SK-N-SH (cell line): ENCODE results near the gene A1BG. TPM values are rescaled to one million over a fixed set of nuclear protein-coding genes. Genes with fewer than 3 reads are reported as not detected.
A peak's percentile ranks its signal among the peaks of the same experiment; 100 is the strongest.

Experiments
- CTCF ChIA-PET: fragments of 300-600, 350-600 bp; formaldehyde crosslinking; extraction: SDS; loops from one replicate; lab custom pipeline; 2021; lab: Yijun Ruan, JAX
- POLR2A ChIA-PET: fragments of 350-600 bp; sonication (Branson Sonifier 250); formaldehyde crosslinking; extraction: SDS; loops from one replicate; lab custom pipeline; 2020; ENCODE audit warnings: antibody characterized with exemption, inconsistent platforms; lab: Yijun Ruan, JAX
- DNase-seq: peaks from one replicate; pipeline ENCODE4 v3.0.0; 2012
- H2AFZ ChIP-seq: fragments of 200-600 bp; sonication (generic); 2 replicates; pipeline ENCODE4 v1.8.1; 2016; ENCODE audit warnings: antibody characterized with exemption, mild to moderate bottlenecking, low read depth
- H3F3A ChIP-seq: fragments of 200-600 bp; sonication (generic); replicated peaks from 2 replicates; pipeline ENCODE3; 2016; ENCODE audit warnings: antibody characterized with exemption, mild to moderate bottlenecking; ENCODE audit not compliant: insufficient read depth
- H3K27ac ChIP-seq, 2 experiments: fragments of 200-500 bp in 1 of 2; fragments of 200-600 bp in 1 of 2; sonication (Bioruptor generic) in 1 of 2; sonication (generic), shearing (Covaris generic) in 1 of 2; 2 replicates each; pipeline versions ENCODE4 v1.5.1 to v1.6.1; 2014 to 2016; ENCODE audit warnings: low read depth in 2 of 2, inconsistent platforms in 1 of 2, low read length in 1 of 2, mild to moderate bottlenecking in 1 of 2, mixed read lengths in 1 of 2
- H3K27me3 ChIP-seq: fragments of 200-600 bp; sonication (generic), shearing (Covaris generic); 2 replicates; pipeline ENCODE4 v1.6.1; 2016; ENCODE audit warnings: mixed run types; ENCODE audit not compliant: insufficient read depth
- H3K36me3 ChIP-seq, 2 experiments: fragments of 200-500 bp in 1 of 2; fragments of 200-600 bp in 1 of 2; sonication (Bioruptor generic) in 1 of 2; sonication (generic) in 1 of 2; replicated peaks in 1 of 2; 2 replicates each; pipeline versions ENCODE3 to v1.5.1; 2014 to 2016; ENCODE audit warnings: low read length in 1 of 2, mild to moderate bottlenecking in 1 of 2; ENCODE audit not compliant: insufficient read depth in 2 of 2, control insufficient read depth in 1 of 2
- H3K4me1 ChIP-seq, 2 experiments: fragments of 200-500 bp in 1 of 2; fragments of 200-600 bp in 1 of 2; sonication (Bioruptor generic) in 1 of 2; sonication (generic), shearing (Covaris generic) in 1 of 2; 2 replicates each; pipeline versions ENCODE4 v1.5.1 to v1.6.1; 2014 to 2016; ENCODE audit warnings: low read depth in 1 of 2, low read length in 1 of 2, mixed run types in 1 of 2; ENCODE audit not compliant: insufficient read depth in 2 of 2, control insufficient read depth in 1 of 2
- H3K4me2 ChIP-seq: fragments of 200-600 bp; sonication (generic), shearing (Covaris generic); 2 replicates; pipeline ENCODE4 v1.6.1; 2017; ENCODE audit warnings: mixed run types
- H3K4me3 ChIP-seq, 2 experiments: fragments of 200-500 bp in 1 of 2; fragments of 200-600 bp in 1 of 2; sonication (Bioruptor generic) in 1 of 2; sonication (generic), shearing (Covaris generic) in 1 of 2; 2 replicates each; pipeline versions ENCODE4 v1.5.1 to v1.8.1; 2014 to 2016; ENCODE audit warnings: low read depth in 2 of 2, inconsistent platforms in 1 of 2, low read length in 1 of 2, mild to moderate bottlenecking in 1 of 2, mixed read lengths in 1 of 2, moderate library complexity in 1 of 2
- H3K79me2 ChIP-seq: fragments of 200-600 bp; sonication (generic); 2 replicates; pipeline ENCODE4 v1.8.1; 2017; ENCODE audit warnings: mild to moderate bottlenecking; ENCODE audit not compliant: insufficient read depth
- H3K9ac ChIP-seq: fragments of 200-600 bp; sonication (generic); 2 replicates; pipeline ENCODE4 v1.6.1; 2017; ENCODE audit warnings: mixed run types
- H3K9me2 ChIP-seq: fragments of 200-600 bp; sonication (generic); 2 replicates; pipeline ENCODE4 v1.6.1; 2017; ENCODE audit warnings: mixed run types
- H3K9me3 ChIP-seq: fragments of 200-600 bp; sonication (generic); 2 replicates; pipeline ENCODE4 v1.6.1; 2017; ENCODE audit warnings: mixed run types, mild to moderate bottlenecking, moderate library complexity
- H4K20me1 ChIP-seq: fragments of 200-600 bp; sonication (generic); 2 replicates; pipeline ENCODE4 v1.6.1; 2017; ENCODE audit warnings: mild to moderate bottlenecking, mixed run types; ENCODE audit not compliant: insufficient read depth
- EZH2phosphoT487 ChIP-seq: fragments of 200-600 bp; sonication (generic); IDR thresholded peaks from 2 replicates; pipeline ENCODE4 v1.6.1; 2017; ENCODE audit warnings: low read depth, mixed run types, mild to moderate bottlenecking, antibody characterized with exemption, moderate library complexity, borderline replicate concordance
- FOSL2 ChIP-seq: IDR thresholded peaks from 2 replicates; pipeline ENCODE4 v1.4.0; 2012; ENCODE audit warnings: low read depth, mild to moderate bottlenecking, moderate library complexity, borderline replicate concordance
- MEF2A ChIP-seq: IDR thresholded peaks from 2 replicates; pipeline ENCODE4 v1.4.0; 2012; ENCODE audit warnings: low read depth, borderline replicate concordance
- NFIC ChIP-seq: IDR thresholded peaks from 2 replicates; pipeline ENCODE4 v1.4.0; 2012; ENCODE audit warnings: borderline replicate concordance
- PBX3 ChIP-seq: IDR thresholded peaks from 2 replicates; pipeline ENCODE4; 2012
- POLR2AphosphoS5 ChIP-seq: IDR thresholded peaks from 2 replicates; pipeline ENCODE4 v1.6.1; 2012; ENCODE audit warnings: low read depth, low read length
- RCOR1 ChIP-seq: fragments of 150-350 bp; IDR thresholded peaks from 2 replicates; pipeline ENCODE4 v1.6.1; 2017; ENCODE audit warnings: antibody characterized with exemption, low read length
- TAF1 ChIP-seq: IDR thresholded peaks from 2 replicates; pipeline ENCODE4 v1.6.1; 2012; ENCODE audit warnings: low read depth, mild to moderate bottlenecking, low read length, moderate library complexity, borderline replicate concordance
- YY1 ChIP-seq: IDR thresholded peaks from 2 replicates; pipeline ENCODE4 v1.4.0; 2012; ENCODE audit warnings: low read depth, mild to moderate bottlenecking
- WGBS: methylation state at CpG from one replicate; pipeline ENCODE4 v1.1.6; 2017; ENCODE audit warnings: low lambda C conversion rate; 5-methylcytosine and 5-hydroxymethylcytosine counted together
- polyA plus RNA-seq, 3 experiments: library from polyadenylated mRNA; depleted of rRNA; stranded (reverse); fragments of >200 nt; gene quantifications; 2 replicates each; pipeline ENCODE4 v1.2.3, GENCODE V29; 2012
- TF ChIP-seq, protein P1 (sequence below): IDR thresholded peaks from 2 replicates; pipeline ENCODE4 v1.6.1; 2012; ENCODE audit warnings: mild to moderate bottlenecking, low read depth, low read length, moderate library complexity

The A1BG gene
- polyA plus RNA-seq, 1 of the 3 experiments (the other 2 are of a cell fraction): 62.6 TPM

DNA sequence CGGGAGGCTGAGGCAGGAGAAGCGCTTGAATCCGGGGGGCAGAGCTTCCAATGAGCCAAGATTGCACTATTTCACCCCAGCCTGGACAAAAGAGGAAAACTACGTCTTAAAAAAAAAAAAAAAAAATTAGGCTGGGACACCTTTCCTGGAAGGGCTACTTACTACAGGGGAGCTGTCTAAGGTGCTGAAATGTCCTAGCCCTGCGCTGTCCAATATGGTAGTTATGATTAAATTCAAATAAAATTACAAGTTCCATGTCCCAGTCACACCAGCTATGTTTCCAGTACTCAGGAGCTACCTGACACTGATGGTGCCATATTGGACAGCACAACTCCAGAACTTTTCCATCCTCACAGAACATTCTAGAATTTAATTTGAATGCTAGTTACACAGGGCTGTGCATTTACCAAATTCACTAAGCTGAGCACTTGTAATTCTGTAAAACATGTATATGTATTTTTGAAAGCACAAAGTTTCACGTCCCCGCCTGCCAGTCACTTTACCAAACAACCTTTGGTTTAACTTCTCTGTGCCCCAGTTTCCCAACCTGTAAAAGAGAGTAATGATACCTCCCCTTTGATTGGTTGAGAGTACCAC lies 35.7 kb downstream of the A1BG start:
- DNase-seq: no peak
- Histone ChIP-seq H3K9ac (no peak overlapping the region), H3K9me3 (no peaks in the 10 kb centered on the region), H4K20me1 (peaks cover 5% of the 10 kb centered on the region; the same call in 1 of the 2 replicates), H3K4me2 (no peak overlapping the region), H3K4me1 (no peaks in the 10 kb centered on the region), H3F3A (peaks cover 3% of the 10 kb centered on the region), H2AFZ (no peak overlapping the region), H3K9me2 (no peaks in the 10 kb centered on the region), H3K79me2 (peaks cover 5% of the 10 kb centered on the region; the same call in 1 of the 2 replicates), H3K27ac (no peak overlapping the region), H3K36me3 (peaks cover 28 to 32% of the 10 kb centered on the region in 2 experiments), H3K4me3 (no peak overlapping the region), H3K27me3 (no peaks in the 10 kb centered on the region)
- ChIA-PET POLR2A (interaction anchor here (0.6 to 1.1 kb wide), 3 partner anchors 13 to 45 kb away, joined by 3 to 6 read pairs (median 3); partner anchors contain the start of gene ZNF497), CTCF (no interaction called here)
- no peak for TF ChIP-seq RCOR1
- TF ChIP-seq, protein P1, sequence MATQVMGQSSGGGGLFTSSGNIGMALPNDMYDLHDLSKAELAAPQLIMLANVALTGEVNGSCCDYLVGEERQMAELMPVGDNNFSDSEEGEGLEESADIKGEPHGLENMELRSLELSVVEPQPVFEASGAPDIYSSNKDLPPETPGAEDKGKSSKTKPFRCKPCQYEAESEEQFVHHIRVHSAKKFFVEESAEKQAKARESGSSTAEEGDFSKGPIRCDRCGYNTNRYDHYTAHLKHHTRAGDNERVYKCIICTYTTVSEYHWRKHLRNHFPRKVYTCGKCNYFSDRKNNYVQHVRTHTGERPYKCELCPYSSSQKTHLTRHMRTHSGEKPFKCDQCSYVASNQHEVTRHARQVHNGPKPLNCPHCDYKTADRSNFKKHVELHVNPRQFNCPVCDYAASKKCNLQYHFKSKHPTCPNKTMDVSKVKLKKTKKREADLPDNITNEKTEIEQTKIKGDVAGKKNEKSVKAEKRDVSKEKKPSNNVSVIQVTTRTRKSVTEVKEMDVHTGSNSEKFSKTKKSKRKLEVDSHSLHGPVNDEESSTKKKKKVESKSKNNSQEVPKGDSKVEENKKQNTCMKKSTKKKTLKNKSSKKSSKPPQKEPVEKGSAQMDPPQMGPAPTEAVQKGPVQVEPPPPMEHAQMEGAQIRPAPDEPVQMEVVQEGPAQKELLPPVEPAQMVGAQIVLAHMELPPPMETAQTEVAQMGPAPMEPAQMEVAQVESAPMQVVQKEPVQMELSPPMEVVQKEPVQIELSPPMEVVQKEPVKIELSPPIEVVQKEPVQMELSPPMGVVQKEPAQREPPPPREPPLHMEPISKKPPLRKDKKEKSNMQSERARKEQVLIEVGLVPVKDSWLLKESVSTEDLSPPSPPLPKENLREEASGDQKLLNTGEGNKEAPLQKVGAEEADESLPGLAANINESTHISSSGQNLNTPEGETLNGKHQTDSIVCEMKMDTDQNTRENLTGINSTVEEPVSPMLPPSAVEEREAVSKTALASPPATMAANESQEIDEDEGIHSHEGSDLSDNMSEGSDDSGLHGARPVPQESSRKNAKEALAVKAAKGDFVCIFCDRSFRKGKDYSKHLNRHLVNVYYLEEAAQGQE: peak; percentile 99
- WGBS: 83% methylated on average over 7 of the region's 7 CpGs

DNA sequence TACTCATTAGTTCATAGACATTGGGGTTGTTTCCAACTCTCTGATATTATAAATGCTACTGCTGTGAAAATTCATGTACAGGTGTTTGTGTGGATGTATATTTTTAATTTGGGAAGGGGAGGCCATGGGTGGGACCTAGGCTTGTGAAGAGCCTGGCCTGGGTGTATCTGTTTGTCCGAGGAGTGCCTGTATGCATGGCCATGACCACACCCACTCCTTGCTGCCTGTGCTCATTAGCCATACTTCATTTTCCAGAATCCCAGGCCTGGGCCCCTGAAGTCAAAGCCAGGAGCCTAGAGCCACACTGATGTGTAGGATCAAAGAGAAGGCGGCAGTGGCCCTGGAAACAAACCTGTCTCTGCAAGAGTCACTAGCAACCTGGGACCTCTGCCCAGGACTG lies 37.7 kb downstream of the A1BG start:
- DNase-seq: no peak
- no peaks in the 10 kb centered on the region for H3K79me2 ChIP-seq
- no peaks in the 10 kb centered on the region for H3K9me2 ChIP-seq
- no peak overlapping the region for H3K4me3 ChIP-seq
- no peak overlapping the region for H3K4me2 ChIP-seq
- H4K20me1 ChIP-seq: peaks cover 5% of the 10 kb centered on the region; the same call in 1 of the 2 replicates
- no peaks in the 10 kb centered on the region for H3K4me1 ChIP-seq
- H3F3A ChIP-seq: peaks cover 3% of the 10 kb centered on the region
- WGBS: 94% methylated on average over 2 of the region's 2 CpGs
- H3K9ac ChIP-seq: no peak overlapping the region
- no peaks in the 10 kb centered on the region for H3K27me3 ChIP-seq
- H3K9me3 ChIP-seq: no peaks in the 10 kb centered on the region
- no peak overlapping the region for H3K27ac ChIP-seq
- TF ChIP-seq YY1 (no peak), NFIC (no peak), EZH2phosphoT487 (no peak), MEF2A (no peak), POLR2AphosphoS5 (no peak), RCOR1 (no peak), FOSL2 (no peak), PBX3 (no peak), TAF1 (no peak)
- TF ChIP-seq, protein P1: no peak
- H2AFZ ChIP-seq: no peak overlapping the region
- H3K36me3 ChIP-seq: peaks cover 40 to 43% of the 10 kb centered on the region in 2 experiments
- CTCF ChIA-PET: no interaction called here
- POLR2A ChIA-PET: no interaction called here
